ENCODE data around the gene ATF7.

The ATF7 gene

GRCh38 chr12:53481458-53481857 is 144.7 kb downstream of the ATF7 start:
- peak; percentile 73 for DNase-seq (ENCODE audit: low read depth)

- no peak for DNase-seq (ENCODE audit: low read depth)
These were observed 145.4 kb downstream of the ATF7 start for GRCh38 chr12:53480491-53481442.

- DNase-seq (ENCODE audit: low read depth): no peak
These were observed 146.9 kb downstream of the ATF7 start for GRCh38 chr12:53479331-53479730.

GRCh38 chr12:53478865-53479264 is 147.3 kb downstream of the ATF7 start:
- DNase-seq (ENCODE audit: low read depth): no peak

- no peak for DNase-seq (ENCODE audit: low read depth)
These were observed 149.4 kb downstream of the ATF7 start for GRCh38 chr12:53476769-53477209.

- no peak for DNase-seq (ENCODE audit: low read depth)
These were observed 151.4 kb downstream of the ATF7 start for GRCh38 chr12:53474819-53475218.

- DNase-seq (ENCODE audit: low read depth): no peak
These were observed 152.1 kb downstream of the ATF7 start for GRCh38 chr12:53474077-53474476.

GRCh38 chr12:53472056-53472582 is 154.1 kb downstream of the ATF7 start:
- no peak for DNase-seq (ENCODE audit: low read depth)

GRCh38 chr12:53468282-53468681 is 157.9 kb downstream of the ATF7 start:
- DNase-seq (ENCODE audit: low read depth): no peak

- DNase-seq (ENCODE audit: low read depth): no peak
These were observed 158.3 kb downstream of the ATF7 start for GRCh38 chr12:53467880-53468279.

GRCh38 chr12:53467082-53467481 is 159.1 kb downstream of the ATF7 start:
- DNase-seq (ENCODE audit: low read depth): no peak

GRCh38 chr12:53466640-53467039 is 159.5 kb downstream of the ATF7 start:
- DNase-seq (ENCODE audit: low read depth): no peak

- DNase-seq (ENCODE audit: low read depth): no peak
These were observed 160.5 kb downstream of the ATF7 start for GRCh38 chr12:53465679-53466078.

GRCh38 chr12:53464685-53465418 is 161.3 kb downstream of the ATF7 start:
- DNase-seq (ENCODE audit: low read depth): no peak

- DNase-seq (ENCODE audit: low read depth): no peak
These were observed 162.2 kb downstream of the ATF7 start for GRCh38 chr12:53463802-53464560.

GRCh38 chr12:53462935-53463334 is 163.2 kb downstream of the ATF7 start:
- no peak for DNase-seq (ENCODE audit: low read depth)

GRCh38 chr12:53461591-53461990 is 164.6 kb downstream of the ATF7 start:
- no peak for DNase-seq (ENCODE audit: low read depth)

GRCh38 chr12:53461059-53461458 is 165.1 kb downstream of the ATF7 start:
- no peak for DNase-seq (ENCODE audit: low read depth)

- no peak for DNase-seq (ENCODE audit: low read depth)
These were observed 167.1 kb downstream of the ATF7 start for GRCh38 chr12:53459097-53459496.

Data from GM04503 (cell line).